C4-2B (cell line): Measurements from ENCODE around the gene LRRC3.

Experiments used
- H3K27ac ChIP-seq: fragments of 450-650 bp; 2 replicates; pipeline ENCODE4 v1.5.1; 2017
- ZFX ChIP-seq: fragments of 450-650 bp; IDR thresholded peaks from 2 replicates; pipeline ENCODE4 v1.6.1; 2017
- TF ChIP-seq, protein P1 (sequence below): fragments of 450-650 bp; conservative IDR thresholded peaks from 2 replicates; pipeline ENCODE4 v1.5.1; 2017; ENCODE audit warnings: mild to moderate bottlenecking

Gene LRRC3, protein sequence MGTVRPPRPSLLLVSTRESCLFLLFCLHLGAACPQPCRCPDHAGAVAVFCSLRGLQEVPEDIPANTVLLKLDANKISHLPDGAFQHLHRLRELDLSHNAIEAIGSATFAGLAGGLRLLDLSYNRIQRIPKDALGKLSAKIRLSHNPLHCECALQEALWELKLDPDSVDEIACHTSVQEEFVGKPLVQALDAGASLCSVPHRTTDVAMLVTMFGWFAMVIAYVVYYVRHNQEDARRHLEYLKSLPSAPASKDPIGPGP

DNA sequence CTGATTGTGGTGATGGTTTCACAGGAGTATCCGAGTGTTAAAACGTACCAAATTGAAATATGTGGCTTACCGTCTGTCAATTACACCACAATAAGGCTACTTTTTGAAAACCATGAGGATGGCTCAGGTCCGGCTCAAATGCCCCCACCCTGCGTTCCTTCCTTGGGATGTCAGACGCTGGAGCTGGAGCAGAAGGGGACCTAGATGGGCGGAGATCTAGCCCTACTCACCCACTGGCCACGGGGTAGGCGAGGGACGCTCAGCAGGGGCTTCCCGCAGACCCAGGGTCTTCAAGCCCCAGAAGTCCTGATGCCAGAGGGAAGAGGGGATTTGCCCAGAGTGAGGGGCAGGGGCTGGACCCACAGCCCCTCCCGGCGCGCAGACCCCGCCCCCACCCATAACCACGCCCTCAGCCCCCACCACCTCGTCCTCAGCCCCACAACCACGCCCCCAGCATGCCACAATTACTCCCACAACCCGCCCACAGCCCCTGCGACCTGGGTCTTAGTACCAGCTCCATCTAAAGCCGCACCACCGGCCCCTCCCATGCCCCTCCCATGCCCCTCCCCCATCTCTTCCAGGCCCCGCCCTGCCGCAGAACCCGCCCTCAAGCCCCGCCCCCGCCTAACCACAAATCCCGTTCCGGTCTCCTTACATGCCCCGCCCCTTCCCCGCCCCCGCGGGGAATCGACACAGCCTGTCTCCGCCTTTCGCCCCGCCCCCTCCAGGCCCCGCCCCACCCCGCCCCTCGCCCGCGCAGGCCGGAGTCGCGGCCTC, at the start of gene LRRC3:
Gene LRRC3, plus strand, starts transcription at position 764 of the 777 bp plus-strand sequence. CDS start 1,135 bp downstream, outside the sequence.
- TF ChIP-seq ZFX, result no peak
- TF ChIP-seq, protein P1, sequence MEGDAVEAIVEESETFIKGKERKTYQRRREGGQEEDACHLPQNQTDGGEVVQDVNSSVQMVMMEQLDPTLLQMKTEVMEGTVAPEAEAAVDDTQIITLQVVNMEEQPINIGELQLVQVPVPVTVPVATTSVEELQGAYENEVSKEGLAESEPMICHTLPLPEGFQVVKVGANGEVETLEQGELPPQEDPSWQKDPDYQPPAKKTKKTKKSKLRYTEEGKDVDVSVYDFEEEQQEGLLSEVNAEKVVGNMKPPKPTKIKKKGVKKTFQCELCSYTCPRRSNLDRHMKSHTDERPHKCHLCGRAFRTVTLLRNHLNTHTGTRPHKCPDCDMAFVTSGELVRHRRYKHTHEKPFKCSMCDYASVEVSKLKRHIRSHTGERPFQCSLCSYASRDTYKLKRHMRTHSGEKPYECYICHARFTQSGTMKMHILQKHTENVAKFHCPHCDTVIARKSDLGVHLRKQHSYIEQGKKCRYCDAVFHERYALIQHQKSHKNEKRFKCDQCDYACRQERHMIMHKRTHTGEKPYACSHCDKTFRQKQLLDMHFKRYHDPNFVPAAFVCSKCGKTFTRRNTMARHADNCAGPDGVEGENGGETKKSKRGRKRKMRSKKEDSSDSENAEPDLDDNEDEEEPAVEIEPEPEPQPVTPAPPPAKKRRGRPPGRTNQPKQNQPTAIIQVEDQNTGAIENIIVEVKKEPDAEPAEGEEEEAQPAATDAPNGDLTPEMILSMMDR, result no peak
- peak within 1 kb of the TSS; percentile 53 for H3K27ac ChIP-seq

DNA sequence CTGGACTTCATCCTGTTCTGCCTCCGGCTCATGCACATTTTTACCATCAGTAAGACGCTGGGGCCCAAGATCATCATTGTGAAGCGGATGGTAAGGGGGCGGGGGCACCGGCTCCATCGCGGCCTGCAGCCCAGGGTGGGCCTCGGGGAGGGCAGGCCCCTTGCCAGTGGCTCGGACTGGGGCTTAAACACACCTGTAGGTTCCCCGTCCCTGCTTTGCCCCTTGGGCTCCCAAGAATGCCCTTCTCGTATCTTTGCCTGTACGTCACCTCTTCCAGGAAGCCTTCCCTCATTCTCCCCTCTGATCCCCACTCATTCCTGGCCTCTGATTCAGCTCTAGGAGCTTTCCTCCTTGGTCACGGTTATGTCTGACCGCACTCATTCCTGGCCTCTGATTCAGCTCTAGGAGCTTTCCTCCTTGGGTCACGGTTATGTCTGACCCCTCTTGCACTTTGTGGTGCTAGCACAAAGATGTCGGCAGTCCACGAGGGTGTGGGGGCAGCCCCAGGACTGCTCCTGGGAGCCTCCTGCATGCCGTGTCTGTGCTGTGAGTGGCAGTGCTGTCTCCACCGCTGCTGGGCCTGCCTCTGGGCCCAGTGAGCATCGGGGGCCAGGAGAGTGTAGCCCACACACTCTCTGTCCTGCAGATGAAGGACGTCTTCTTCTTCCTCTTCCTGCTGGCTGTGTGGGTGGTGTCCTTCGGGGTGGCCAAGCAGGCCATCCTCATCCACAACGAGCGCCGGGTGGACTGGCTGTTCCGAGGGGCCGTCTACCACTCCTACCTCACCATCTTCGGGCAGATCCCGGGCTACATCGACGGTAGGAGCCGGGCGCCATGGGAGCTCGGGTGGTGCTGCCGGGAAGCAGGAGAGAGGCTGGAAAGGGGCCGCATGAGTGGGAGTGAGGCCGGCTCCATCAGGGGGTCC, 49.1 kb upstream of the LRRC3 start:
- no peak overlapping the region for H3K27ac ChIP-seq
- TF ChIP-seq ZFX, result no peak
- TF ChIP-seq, protein P1, result no peak

DNA sequence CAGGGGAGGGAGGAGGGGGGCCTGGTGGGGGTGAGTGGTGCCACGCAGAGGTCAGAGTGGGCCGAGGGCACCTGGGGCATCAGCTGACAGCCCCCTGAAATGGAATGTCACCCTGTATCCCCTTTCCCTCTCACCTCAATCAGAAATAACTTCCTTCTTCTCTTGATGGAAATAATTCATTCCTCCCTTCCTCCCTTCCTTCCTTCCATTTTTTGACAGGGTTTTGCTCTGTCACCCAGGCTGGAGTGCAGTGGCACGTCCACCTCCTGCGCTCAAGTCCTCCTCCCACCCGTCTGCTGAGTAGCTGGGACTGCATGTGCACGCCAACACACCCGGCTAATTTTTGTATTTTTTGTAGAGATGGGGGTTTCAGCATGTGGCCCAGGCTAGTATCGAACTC, 48.4 kb upstream of the LRRC3 start:
- TF ChIP-seq, protein P1, result no peak
- TF ChIP-seq ZFX, result no peak
- H3K27ac ChIP-seq, result no peak overlapping the region

DNA sequence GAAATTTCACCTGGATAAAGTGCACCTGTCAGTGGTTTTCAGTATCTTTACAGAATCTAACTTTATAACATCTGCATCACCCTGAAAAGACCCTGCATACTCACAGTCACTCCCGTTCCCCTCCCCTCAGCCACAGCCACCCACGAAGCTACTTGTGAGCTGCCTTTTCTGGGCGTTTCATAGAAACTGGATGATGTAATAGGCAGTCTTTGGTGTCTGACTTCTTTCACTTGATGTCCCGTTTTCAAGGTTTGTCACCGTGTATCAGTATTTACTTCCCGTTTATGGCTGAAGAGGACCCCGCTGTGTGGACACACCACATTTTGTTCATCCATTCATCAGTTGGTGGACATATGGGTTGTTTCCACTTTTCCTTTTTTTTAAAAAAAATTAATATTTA, 47.8 kb upstream of the LRRC3 start:
- TF ChIP-seq ZFX, result no peak
- TF ChIP-seq, protein P1, result no peak
- no peak overlapping the region for H3K27ac ChIP-seq

DNA sequence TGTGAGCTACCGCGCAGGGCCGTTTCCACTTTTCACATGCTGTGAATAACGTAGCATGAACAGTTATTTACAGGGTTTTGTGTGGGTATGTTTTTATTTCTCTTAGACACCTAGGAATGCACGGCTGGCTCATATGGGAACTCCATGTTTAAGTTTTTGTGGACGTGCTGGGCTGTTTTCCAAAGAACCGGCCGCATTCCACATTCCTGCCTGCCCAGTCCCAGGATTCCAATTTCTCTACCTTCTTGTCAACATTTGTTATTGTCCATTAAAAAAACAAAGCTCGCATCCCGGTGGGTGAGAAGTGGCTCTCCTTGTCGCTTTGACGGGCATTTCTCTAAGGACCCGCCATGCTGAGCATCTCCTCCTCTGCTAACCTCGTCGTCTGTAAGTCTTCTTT, 47.1 kb upstream of the LRRC3 start:
- no peak for TF ChIP-seq ZFX
- TF ChIP-seq, protein P1, result no peak
- H3K27ac ChIP-seq, result no peak overlapping the region

DNA sequence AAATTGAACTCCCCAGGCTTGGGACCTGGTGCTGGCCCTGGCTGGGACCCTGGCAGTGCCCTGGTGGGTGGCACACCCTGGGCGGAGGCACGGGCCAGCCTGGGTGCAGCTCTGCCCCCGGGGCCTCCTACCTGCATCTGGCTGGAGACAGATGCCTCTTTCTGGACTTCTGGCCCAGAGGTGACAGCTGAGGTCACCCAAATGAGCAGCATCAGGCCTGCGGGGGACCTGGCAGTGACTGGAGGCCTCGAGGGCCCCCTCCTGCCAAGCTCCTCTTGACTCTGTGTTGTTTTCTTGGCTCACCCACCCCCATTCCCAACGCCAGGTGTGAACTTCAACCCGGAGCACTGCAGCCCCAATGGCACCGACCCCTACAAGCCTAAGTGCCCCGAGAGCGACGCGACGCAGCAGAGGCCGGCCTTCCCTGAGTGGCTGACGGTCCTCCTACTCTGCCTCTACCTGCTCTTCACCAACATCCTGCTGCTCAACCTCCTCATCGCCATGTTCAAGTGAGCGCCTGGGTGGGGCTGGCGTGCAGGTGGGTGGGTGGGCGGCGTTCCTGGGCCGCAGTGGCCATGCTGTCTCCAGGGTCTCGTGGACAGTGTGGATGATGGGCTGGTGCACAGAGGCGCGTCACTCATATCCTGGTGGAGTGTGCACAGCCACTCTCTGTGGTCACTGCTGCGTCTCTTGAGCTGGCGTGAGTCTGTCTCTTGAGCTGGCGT, 41.6 kb upstream of the LRRC3 start:
- no peak overlapping the region for H3K27ac ChIP-seq
- TF ChIP-seq ZFX, result no peak
- TF ChIP-seq, protein P1, result no peak
